Measurements from ENCODE around the gene COL8A2. TPM values are rescaled to one million over a fixed set of nuclear protein-coding genes. Genes with fewer than 3 reads are reported as not detected.

COL8A2 gene
- total RNA-seq, 2 donors from 2014 or later: 7.9 to 10.7 TPM

DNA sequence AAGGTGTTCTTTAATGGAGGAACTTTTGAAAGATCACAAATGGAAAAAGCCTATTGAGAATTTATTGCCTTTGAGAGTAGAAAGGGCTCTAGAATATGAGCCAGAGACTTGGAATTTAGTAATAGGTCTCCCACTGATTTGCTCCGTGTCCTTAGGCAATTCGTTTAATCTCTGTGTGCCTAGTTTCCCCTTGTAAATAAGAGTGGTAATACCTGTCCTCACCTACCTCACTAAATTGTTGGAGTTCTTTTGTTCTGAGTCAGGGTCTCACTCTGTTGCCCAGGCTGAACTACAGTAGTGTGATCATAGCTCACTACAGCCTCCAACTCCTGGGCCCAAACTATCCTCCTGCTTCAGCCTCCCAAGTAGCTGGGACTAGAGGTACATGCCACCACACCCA, 56.2 kb downstream of the COL8A2 start:
- H3K4me3 ChIP-seq: no peak overlapping the region
- H3K9me3 ChIP-seq: no peaks in the 10 kb centered on the region
- no peaks in the 10 kb centered on the region for H3K4me1 ChIP-seq (replicated peaks)
- no peak for DNase-seq (ENCODE audit: low spot score)
- WGBS: 76% methylated on average over 2 of the region's 2 CpGs
- intact Hi-C loops (cut with DNase I): no loop called here
- TF ChIP-seq POLR2AphosphoS5 (IDR thresholded peaks at IDR 0.05) (no peak), POLR2A (IDR thresholded peaks at IDR 0.05) (no peak)
- no peaks in the 10 kb centered on the region for H3K36me3 ChIP-seq
- H3K27ac ChIP-seq: no peak overlapping the region
- no peaks in the 10 kb centered on the region for H3K27me3 ChIP-seq (replicated peaks; ENCODE audit: insufficient read depth)

DNA sequence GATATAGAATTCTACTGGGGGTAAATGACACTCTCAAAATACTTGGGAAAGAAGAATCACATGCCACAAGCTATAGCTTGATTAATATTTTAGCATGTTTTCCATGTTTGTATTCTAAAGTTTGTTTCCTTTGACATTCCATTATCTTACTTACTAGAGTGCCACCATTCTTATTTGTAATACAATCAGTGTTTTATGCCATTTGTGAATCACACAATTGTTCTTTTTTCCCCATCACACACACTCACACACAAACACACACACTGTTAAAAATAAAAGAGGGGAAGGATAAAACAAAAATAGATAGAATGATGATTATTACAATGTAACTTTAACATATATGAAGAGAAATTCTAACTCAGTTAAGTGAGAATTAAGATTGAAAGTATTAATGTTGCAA, 57.2 kb downstream of the COL8A2 start:
- no peaks in the 10 kb centered on the region for H3K9me3 ChIP-seq
- H3K27ac ChIP-seq: no peak overlapping the region
- TF ChIP-seq POLR2A (IDR thresholded peaks at IDR 0.05): no peak
- TF ChIP-seq, protein P1, sequence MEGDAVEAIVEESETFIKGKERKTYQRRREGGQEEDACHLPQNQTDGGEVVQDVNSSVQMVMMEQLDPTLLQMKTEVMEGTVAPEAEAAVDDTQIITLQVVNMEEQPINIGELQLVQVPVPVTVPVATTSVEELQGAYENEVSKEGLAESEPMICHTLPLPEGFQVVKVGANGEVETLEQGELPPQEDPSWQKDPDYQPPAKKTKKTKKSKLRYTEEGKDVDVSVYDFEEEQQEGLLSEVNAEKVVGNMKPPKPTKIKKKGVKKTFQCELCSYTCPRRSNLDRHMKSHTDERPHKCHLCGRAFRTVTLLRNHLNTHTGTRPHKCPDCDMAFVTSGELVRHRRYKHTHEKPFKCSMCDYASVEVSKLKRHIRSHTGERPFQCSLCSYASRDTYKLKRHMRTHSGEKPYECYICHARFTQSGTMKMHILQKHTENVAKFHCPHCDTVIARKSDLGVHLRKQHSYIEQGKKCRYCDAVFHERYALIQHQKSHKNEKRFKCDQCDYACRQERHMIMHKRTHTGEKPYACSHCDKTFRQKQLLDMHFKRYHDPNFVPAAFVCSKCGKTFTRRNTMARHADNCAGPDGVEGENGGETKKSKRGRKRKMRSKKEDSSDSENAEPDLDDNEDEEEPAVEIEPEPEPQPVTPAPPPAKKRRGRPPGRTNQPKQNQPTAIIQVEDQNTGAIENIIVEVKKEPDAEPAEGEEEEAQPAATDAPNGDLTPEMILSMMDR (IDR thresholded peaks at IDR 0.05): no peak
- no peak for TF ChIP-seq POLR2AphosphoS5 (IDR thresholded peaks at IDR 0.05)
- no peaks in the 10 kb centered on the region for H3K27me3 ChIP-seq (replicated peaks; ENCODE audit: insufficient read depth)
- no peaks in the 10 kb centered on the region for H3K36me3 ChIP-seq
- no peak for DNase-seq (ENCODE audit: low spot score)
- no peaks in the 10 kb centered on the region for H3K4me1 ChIP-seq (replicated peaks)
- intact Hi-C loops (cut with DNase I): no loop called here
- H3K4me3 ChIP-seq: no peak overlapping the region

DNA sequence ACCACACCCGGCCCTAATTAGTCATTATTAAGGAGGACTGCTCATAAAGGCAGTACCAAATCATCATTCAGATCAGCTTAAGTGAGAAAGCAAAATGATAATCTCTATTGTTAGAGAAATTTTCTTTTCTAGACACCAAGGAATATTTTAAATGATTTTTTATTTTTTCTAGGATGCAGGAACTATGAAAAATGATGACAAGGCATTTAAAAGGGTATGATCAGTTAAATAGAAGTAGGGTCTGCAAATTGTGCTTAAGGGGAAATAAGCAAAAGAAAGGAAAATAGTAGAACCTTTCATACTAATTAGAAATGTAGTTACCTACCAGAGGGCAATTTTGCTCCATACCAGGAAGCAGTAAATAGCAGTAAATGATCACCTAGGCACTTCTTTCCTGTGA, 62.7 kb downstream of the COL8A2 start:
- no peaks in the 10 kb centered on the region for H3K27me3 ChIP-seq (replicated peaks; ENCODE audit: insufficient read depth)
- WGBS: 100% methylated on average over 1 of the region's 1 CpG
- no peak for TF ChIP-seq POLR2A (IDR thresholded peaks at IDR 0.05)
- TF ChIP-seq, protein P1 (IDR thresholded peaks at IDR 0.05): no peak
- TF ChIP-seq POLR2AphosphoS5 (IDR thresholded peaks at IDR 0.05): no peak
- H3K9me3 ChIP-seq: no peaks in the 10 kb centered on the region
- DNase-seq (ENCODE audit: low spot score): no peak
- no peaks in the 10 kb centered on the region for H3K4me1 ChIP-seq (replicated peaks)
- no peak overlapping the region for H3K27ac ChIP-seq
- H3K4me3 ChIP-seq: no peak overlapping the region
- intact Hi-C loops (cut with DNase I): no loop called here
- H3K36me3 ChIP-seq: no peaks in the 10 kb centered on the region

DNA sequence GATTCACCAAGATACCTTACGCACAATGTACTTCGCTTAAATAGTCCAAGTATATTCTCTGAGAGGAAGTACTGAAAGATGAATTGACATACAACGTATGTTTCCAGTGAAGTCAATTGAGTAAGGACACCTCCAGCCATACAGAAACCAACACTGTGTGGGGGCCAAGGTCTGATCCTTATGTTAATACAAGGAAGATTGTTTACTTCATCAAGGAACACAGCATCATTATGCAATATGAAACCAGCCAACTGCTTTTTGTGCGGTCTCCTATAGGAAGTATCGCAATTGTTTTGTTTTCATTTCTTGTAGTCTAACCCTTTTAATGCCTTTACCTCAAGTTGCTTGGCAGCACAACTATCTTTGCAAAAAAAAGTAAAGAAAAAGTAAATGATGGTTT, 69.3 kb downstream of the COL8A2 start:
- H3K36me3 ChIP-seq: no peaks in the 10 kb centered on the region
- H3K4me1 ChIP-seq (replicated peaks): no peaks in the 10 kb centered on the region
- no peak overlapping the region for H3K27ac ChIP-seq
- H3K9me3 ChIP-seq: no peaks in the 10 kb centered on the region
- no peak overlapping the region for H3K4me3 ChIP-seq
- no peak for DNase-seq (ENCODE audit: low spot score)
- WGBS: 89% methylated on average over 5 of the region's 5 CpGs
- TF ChIP-seq POLR2A (IDR thresholded peaks at IDR 0.05) (no peak), POLR2AphosphoS5 (IDR thresholded peaks at IDR 0.05) (no peak)
- TF ChIP-seq, protein P1 (IDR thresholded peaks at IDR 0.05): no peak
- no peaks in the 10 kb centered on the region for H3K27me3 ChIP-seq (replicated peaks; ENCODE audit: insufficient read depth)
- intact Hi-C loops (cut with DNase I): no loop called here

DNA sequence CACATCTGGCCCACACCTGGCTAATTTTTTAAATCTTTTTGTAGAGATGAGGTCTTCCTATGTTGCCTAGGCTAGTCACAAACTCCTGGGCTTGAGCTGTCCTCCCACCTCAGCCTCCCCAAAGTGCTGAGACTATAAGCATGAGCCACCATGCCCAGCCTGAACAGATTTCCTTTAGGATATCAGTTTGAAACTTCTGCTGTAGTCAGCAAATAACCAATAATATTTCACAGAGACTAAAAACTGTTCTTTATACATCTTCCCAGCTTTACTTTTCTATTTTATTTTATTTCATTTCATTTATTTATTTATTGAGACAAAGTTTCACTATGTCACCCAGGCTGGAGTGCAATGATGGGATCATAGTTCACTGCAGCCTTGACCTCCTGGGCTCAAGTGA, 71.0 kb downstream of the COL8A2 start:
- no peak overlapping the region for H3K4me3 ChIP-seq
- intact Hi-C loops (cut with DNase I): no loop called here
- no peak overlapping the region for H3K27ac ChIP-seq
- no peaks in the 10 kb centered on the region for H3K27me3 ChIP-seq (replicated peaks; ENCODE audit: insufficient read depth)
- H3K9me3 ChIP-seq: no peaks in the 10 kb centered on the region
- H3K4me1 ChIP-seq (replicated peaks): no peaks in the 10 kb centered on the region
- no peak for DNase-seq (ENCODE audit: low spot score)
- no peaks in the 10 kb centered on the region for H3K36me3 ChIP-seq
- TF ChIP-seq, protein P1 (IDR thresholded peaks at IDR 0.05): no peak
- TF ChIP-seq POLR2AphosphoS5 (IDR thresholded peaks at IDR 0.05) (no peak), POLR2A (IDR thresholded peaks at IDR 0.05) (no peak)

All from prostate gland (tissue), 2 donors.